HEK293 (cell line): ENCODE results near the gene BID.

Experiments used
- CTCF ChIA-PET: fragments of 350-600 bp; formaldehyde crosslinking; extraction: SDS; loops from one replicate; lab custom pipeline; 2021; ENCODE audit warnings: antibody characterized with exemption; lab: Yijun Ruan, JAX
- POLR2A ChIA-PET: fragments of 300-600 bp; formaldehyde crosslinking; extraction: SDS; loops from one replicate; lab custom pipeline; 2020; ENCODE audit warnings: antibody characterized with exemption, inconsistent platforms; lab: Yijun Ruan, JAX
- H3K27ac ChIP-seq: fragments of 200-500 bp; sonication (Bioruptor generic); 2 replicates; pipeline ENCODE4 v1.5.1; 2014; ENCODE audit warnings: low read depth, low read length, control low read depth, inconsistent platforms; ENCODE audit errors: extremely low read depth
- H3K36me3 ChIP-seq, 2 experiments: fragments of 200-500 bp in 1 of 2; sonication (Bioruptor generic) in 1 of 2; 1 replicate in 1 of 2; 2 replicates in 1 of 2; pipeline ENCODE4 v1.5.1; 2014 to 2017; ENCODE audit warnings: inconsistent platforms in 2 of 2, low read length in 2 of 2; ENCODE audit not compliant: control insufficient read depth in 2 of 2, insufficient read depth in 1 of 2
- H3K4me1 ChIP-seq: fragments of 200-500 bp; sonication (Bioruptor generic); 2 replicates; pipeline ENCODE4 v1.5.1; 2014; ENCODE audit warnings: mild to moderate bottlenecking, low read length, inconsistent platforms; ENCODE audit not compliant: control insufficient read depth, insufficient read depth
- H3K4me3 ChIP-seq: 2 replicates; pipeline ENCODE4 v1.5.1; 2011; ENCODE audit warnings: low read depth, mild to moderate bottlenecking, control low read depth, low read length, moderate library complexity
- H3K9me3 ChIP-seq: fragments of 200-500 bp; sonication (Bioruptor generic); 2 replicates; pipeline ENCODE4 v1.5.1; 2014; ENCODE audit warnings: low read depth, low read length, inconsistent platforms; ENCODE audit not compliant: control insufficient read depth, insufficient read depth
- BCL11B ChIP-seq: fragments of 450-650 bp; formaldehyde crosslinking; IDR thresholded peaks from 2 replicates; pipeline ENCODE4 v1.5.1; 2016; ENCODE audit warnings: low read depth, missing biosample characterization, missing genetic modification characterization
- GLI4 ChIP-seq: fragments of 450-650 bp; formaldehyde crosslinking; IDR thresholded peaks from 2 replicates; pipeline ENCODE4 v1.5.1; 2016; ENCODE audit warnings: missing biosample characterization, missing genetic modification characterization
- MYNN ChIP-seq: fragments of 450-650 bp; formaldehyde crosslinking; IDR thresholded peaks from 2 replicates; pipeline ENCODE4 v1.5.1; 2016; ENCODE audit warnings: missing biosample characterization, missing genetic modification characterization, borderline replicate concordance
- SETDB1 ChIP-seq: IDR thresholded peaks from one replicate; pipeline ENCODE4 v1.6.1; 2017; ENCODE audit warnings: mild to moderate bottlenecking, low read length, moderate library complexity, mixed read lengths; ENCODE audit not compliant: insufficient read length
- TSHZ1 ChIP-seq: fragments of 450-650 bp; formaldehyde crosslinking; IDR thresholded peaks from 2 replicates; pipeline ENCODE4 v1.5.1; 2016; ENCODE audit warnings: missing biosample characterization, missing genetic modification characterization, borderline replicate concordance
- WT1 ChIP-seq: fragments of 450-650 bp; formaldehyde crosslinking; IDR thresholded peaks from 2 replicates; pipeline ENCODE4 v1.5.1; 2016; ENCODE audit warnings: missing biosample characterization, missing genetic modification characterization
- YY1 ChIP-seq: fragments of 450-650 bp; formaldehyde crosslinking; IDR thresholded peaks from 2 replicates; pipeline ENCODE4 v1.5.1; 2018; ENCODE audit warnings: missing biosample characterization, missing genetic modification characterization
- ZBTB20 ChIP-seq: fragments of 450-650 bp; formaldehyde crosslinking; IDR thresholded peaks from 2 replicates; pipeline ENCODE4 v1.5.1; 2016; ENCODE audit warnings: missing biosample characterization, missing genetic modification characterization
- ZFP37 ChIP-seq: fragments of 450-650 bp; formaldehyde crosslinking; IDR thresholded peaks from 2 replicates; pipeline ENCODE4 v1.5.1; 2016; ENCODE audit warnings: missing biosample characterization, missing genetic modification characterization
- ZNF174 ChIP-seq: fragments of 450-650 bp; formaldehyde crosslinking; IDR thresholded peaks from 2 replicates; pipeline ENCODE4 v1.5.0; 2017; ENCODE audit warnings: missing biosample characterization, mild to moderate bottlenecking, missing genetic modification characterization
- ZNF239 ChIP-seq: fragments of 450-650 bp; formaldehyde crosslinking; IDR thresholded peaks from 2 replicates; pipeline ENCODE4 v1.5.1; 2016; ENCODE audit warnings: missing biosample characterization, missing genetic modification characterization
- ZNF37A ChIP-seq: fragments of 450-650 bp; IDR thresholded peaks from 2 replicates; pipeline ENCODE4 v1.5.1; 2018; ENCODE audit warnings: missing biosample characterization, missing genetic modification characterization
- ZNF391 ChIP-seq: fragments of 450-650 bp; formaldehyde crosslinking; IDR thresholded peaks from 2 replicates; pipeline ENCODE4 v1.5.1; 2016; ENCODE audit warnings: low read depth, missing biosample characterization, missing genetic modification characterization, borderline replicate concordance
- ZNF394 ChIP-seq: fragments of 450-650 bp; formaldehyde crosslinking; IDR thresholded peaks from 2 replicates; pipeline ENCODE4 v1.5.1; 2016; ENCODE audit warnings: missing biosample characterization, missing genetic modification characterization, mild to moderate bottlenecking, moderate library complexity, borderline replicate concordance
- ZNF398 ChIP-seq: fragments of 450-650 bp; formaldehyde crosslinking; IDR thresholded peaks from 2 replicates; pipeline ENCODE4 v1.5.1; 2017; ENCODE audit warnings: missing biosample characterization, missing genetic modification characterization
- ZNF48 ChIP-seq: fragments of 450-650 bp; formaldehyde crosslinking; IDR thresholded peaks from 2 replicates; pipeline ENCODE4 v1.5.1; 2016; ENCODE audit warnings: missing biosample characterization, missing genetic modification characterization
- ZNF549 ChIP-seq: fragments of 450-650 bp; IDR thresholded peaks from 2 replicates; pipeline ENCODE4 v1.5.1; 2018; ENCODE audit warnings: missing biosample characterization, missing genetic modification characterization, mild to moderate bottlenecking, inconsistent platforms, moderate library complexity
- ZNF623 ChIP-seq: fragments of 450-650 bp; formaldehyde crosslinking; IDR thresholded peaks from 2 replicates; pipeline ENCODE4 v1.5.1; 2016; ENCODE audit warnings: missing biosample characterization, missing genetic modification characterization
- ZNF629 ChIP-seq: fragments of 450-650 bp; formaldehyde crosslinking; IDR thresholded peaks from 2 replicates; pipeline ENCODE4 v1.5.1; 2017; ENCODE audit warnings: missing biosample characterization, missing genetic modification characterization
- ZNF701 ChIP-seq: fragments of 450-650 bp; formaldehyde crosslinking; IDR thresholded peaks from 2 replicates; pipeline ENCODE4 v1.5.1; 2016; ENCODE audit warnings: missing biosample characterization, missing genetic modification characterization
- ZNF777 ChIP-seq: fragments of 450-650 bp; formaldehyde crosslinking; IDR thresholded peaks from 2 replicates; pipeline ENCODE4 v1.5.1; 2017; ENCODE audit warnings: missing biosample characterization, missing genetic modification characterization, borderline replicate concordance
- TF ChIP-seq, protein P1 (sequence below): IDR thresholded peaks from 2 replicates; pipeline ENCODE4 v1.6.1; 2011; ENCODE audit warnings: mild to moderate bottlenecking, low read depth, low read length, borderline replicate concordance

Gene BID

GRCh38 chr22:17724678-17725499 is 49.4 kb downstream of the BID start:
- ChIA-PET CTCF (no interaction called here), POLR2A (interaction anchor here (0.6 kb wide), 1 partner anchor 1379 kb away, joined by 5 read pairs; no protein-coding TSS in a partner anchor)
- no peaks in the 10 kb centered on the region for H3K9me3 ChIP-seq
- H3K4me3 ChIP-seq, result no peak overlapping the region
- H3K27ac ChIP-seq, result no peak overlapping the region
- no peak for TF ChIP-seq ZNF174
- TF ChIP-seq ZFP37 (tag by site-specific recombination), result 0 out of 2 replicates have a peak, but pooled peaks have one; percentile 68
- H3K36me3 ChIP-seq, result peaks cover 0 to 31% of the 10 kb centered on the region in 2 experiments; a peak in 2 of 3 replicates
- 0 out of 2 replicates have a peak, but pooled peaks cover 4% of the 10 kb centered on the region for H3K4me1 ChIP-seq

GRCh38 chr22:17724241-17724640 is 50.0 kb downstream of the BID start:
- Histone ChIP-seq H3K27ac (no peak overlapping the region), H3K36me3 (peaks cover 0 to 25% of the 10 kb centered on the region in 2 experiments; a peak in 2 of 3 replicates), H3K4me1 (0 out of 2 replicates have a peak, but pooled peaks cover 4% of the 10 kb centered on the region), H3K9me3 (no peaks in the 10 kb centered on the region), H3K4me3 (no peak overlapping the region)
- ChIA-PET CTCF (no interaction called here), POLR2A (no interaction called here)
- TF ChIP-seq ZNF398 (tag by site-specific recombination) (no peak), ZNF701 (tag by site-specific recombination) (no peak), WT1 (tag by site-specific recombination) (no peak), ZNF174 (no peak), ZNF391 (tag by site-specific recombination) (no peak), SETDB1 (no peak), MYNN (tag by site-specific recombination) (no peak), TSHZ1 (no peak), ZNF37A (tag by site-specific recombination) (no peak), ZNF629 (no peak), ZBTB20 (tag by site-specific recombination) (no peak)

- ChIA-PET POLR2A (no interaction called here), CTCF (no interaction called here)
- H3K4me3 ChIP-seq, result no peak overlapping the region
- no peaks in the 10 kb centered on the region for H3K9me3 ChIP-seq
- H3K4me1 ChIP-seq, result no peaks in the 10 kb centered on the region
- H3K36me3 ChIP-seq, result no peaks in the 10 kb centered on the region; a peak in 1 of 3 replicates
- no peak overlapping the region for H3K27ac ChIP-seq
- TF ChIP-seq ZNF777 (no peak), ZNF174 (no peak), GLI4 (tag by site-specific recombination) (no peak), BCL11B (tag by site-specific recombination) (no peak), YY1 (tag by site-specific recombination) (no peak), ZNF549 (tag by site-specific recombination) (no peak), ZNF394 (tag by site-specific recombination) (no peak), ZNF239 (tag by site-specific recombination) (no peak), ZNF623 (tag by site-specific recombination) (no peak), ZNF48 (tag by site-specific recombination) (no peak)
- TF ChIP-seq, protein P1, sequence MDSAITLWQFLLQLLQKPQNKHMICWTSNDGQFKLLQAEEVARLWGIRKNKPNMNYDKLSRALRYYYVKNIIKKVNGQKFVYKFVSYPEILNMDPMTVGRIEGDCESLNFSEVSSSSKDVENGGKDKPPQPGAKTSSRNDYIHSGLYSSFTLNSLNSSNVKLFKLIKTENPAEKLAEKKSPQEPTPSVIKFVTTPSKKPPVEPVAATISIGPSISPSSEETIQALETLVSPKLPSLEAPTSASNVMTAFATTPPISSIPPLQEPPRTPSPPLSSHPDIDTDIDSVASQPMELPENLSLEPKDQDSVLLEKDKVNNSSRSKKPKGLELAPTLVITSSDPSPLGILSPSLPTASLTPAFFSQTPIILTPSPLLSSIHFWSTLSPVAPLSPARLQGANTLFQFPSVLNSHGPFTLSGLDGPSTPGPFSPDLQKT, result no peak
Observed at GRCh38 chr22:17719911-17720310, 54.4 kb downstream of the BID start.
